GM12874 (cell line): ENCODE data around the gene OR2T2.
"Not testable (repeated sequence)": the region's sequence is repeated elsewhere in the genome, so short reads cannot be mapped to it uniquely, and the experiment has no call there.

Source experiments
- CTCF ChIP-seq: IDR thresholded peaks from 2 replicates; pipeline ENCODE4 v1.5.1; 2011; ENCODE audit warnings: low read depth, mild to moderate bottlenecking, control low read depth, low read length, moderate library complexity; ENCODE audit not compliant: insufficient read depth

The OR2T2 gene

GRCh38 chr1:248445399-248445798 is at the start of gene OR2T2:
OR2T2 (plus strand) TSS chr1:248445637; CDS start chr1:248452798, 7,161 bp downstream.
- not testable (repeated sequence) for TF ChIP-seq CTCF

GRCh38 chr1:248402748-248403147 is 42.7 kb upstream of the OR2T2 start, which contains the start of gene OR2T1:
OR2T1 (plus strand) TSS chr1:248403048; CDS start chr1:248406148, 3,100 bp downstream.
- no peak for TF ChIP-seq CTCF

GRCh38 chr1:248404024-248404423 is 41.4 kb upstream of the OR2T2 start:
- 0 out of 2 replicates have a peak, but pooled peaks have one; percentile 9 for TF ChIP-seq CTCF

- no peak for TF ChIP-seq CTCF
These were observed 38.4 kb upstream of the OR2T2 start for GRCh38 chr1:248406721-248407692.

- no peak for TF ChIP-seq CTCF
These were observed 29.2 kb upstream of the OR2T2 start for GRCh38 chr1:248416226-248416625.

- TF ChIP-seq CTCF: no peak
These were observed 27.6 kb upstream of the OR2T2 start for GRCh38 chr1:248417854-248418253.

- no peak for TF ChIP-seq CTCF
These were observed 24.1 kb upstream of the OR2T2 start for GRCh38 chr1:248421384-248421783.
